ENCODE results near the gene CTR9. TPM values are rescaled to one million over a fixed set of nuclear protein-coding genes. Genes with fewer than 3 reads are reported as not detected.

The CTR9 gene
- total and polyA plus RNA-seq, 9 of the 15 experiments (the other 6 are each of a cell fraction or from before 2014, with no cell fraction given) = 25.4 to 79.3 (median 47.3) TPM

DNA sequence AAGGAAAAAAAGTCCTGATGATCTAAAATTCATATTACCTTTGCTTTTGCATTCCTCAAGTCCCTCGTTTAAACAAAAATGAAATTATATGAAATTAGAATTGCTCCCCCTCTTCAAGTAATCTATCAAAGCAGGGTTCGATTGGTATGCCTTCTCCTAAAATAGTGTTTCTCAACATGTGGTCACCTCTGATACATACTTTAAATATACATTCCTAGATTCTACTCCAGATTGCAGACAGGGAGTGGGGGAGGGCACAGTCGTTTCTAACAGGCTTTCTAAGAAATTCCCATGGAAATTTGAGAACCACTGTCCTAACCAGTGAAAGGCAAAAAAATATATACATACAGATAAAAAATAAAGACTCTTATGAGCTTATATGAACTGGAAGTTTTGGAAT, 34.9 kb upstream of the CTR9 start (continued):
- no peak for TF ChIP-seq ZBTB11 (CRISPR knock-in tag; IDR thresholded peaks at IDR 0.05)
- no peak for TF ChIP-seq SP1 (CRISPR knock-in tag; IDR thresholded peaks at IDR 0.05)
- no peak for TF ChIP-seq BRCA1 (IDR thresholded peaks at IDR 0.05)
- TF ChIP-seq BRCA1 (CRISPR knock-in tag; IDR thresholded peaks at IDR 0.05) = no peak
- TF ChIP-seq NCOA2 (IDR thresholded peaks at IDR 0.05; ENCODE audit: partially characterized antibody in 2 of 2) = no peak
- no peak for TF ChIP-seq POLR2H (tag; IDR thresholded peaks at IDR 0.05; ENCODE audit: low read depth)
- TF ChIP-seq, protein P1, sequence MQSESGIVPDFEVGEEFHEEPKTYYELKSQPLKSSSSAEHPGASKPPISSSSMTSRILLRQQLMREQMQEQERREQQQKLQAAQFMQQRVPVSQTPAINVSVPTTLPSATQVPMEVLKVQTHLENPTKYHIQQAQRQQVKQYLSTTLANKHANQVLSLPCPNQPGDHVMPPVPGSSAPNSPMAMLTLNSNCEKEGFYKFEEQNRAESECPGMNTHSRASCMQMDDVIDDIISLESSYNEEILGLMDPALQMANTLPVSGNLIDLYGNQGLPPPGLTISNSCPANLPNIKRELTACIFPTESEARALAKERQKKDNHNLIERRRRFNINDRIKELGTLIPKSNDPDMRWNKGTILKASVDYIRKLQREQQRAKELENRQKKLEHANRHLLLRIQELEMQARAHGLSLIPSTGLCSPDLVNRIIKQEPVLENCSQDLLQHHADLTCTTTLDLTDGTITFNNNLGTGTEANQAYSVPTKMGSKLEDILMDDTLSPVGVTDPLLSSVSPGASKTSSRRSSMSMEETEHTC (IDR thresholded peaks at IDR 0.05) = no peak
- TF ChIP-seq, protein P2, sequence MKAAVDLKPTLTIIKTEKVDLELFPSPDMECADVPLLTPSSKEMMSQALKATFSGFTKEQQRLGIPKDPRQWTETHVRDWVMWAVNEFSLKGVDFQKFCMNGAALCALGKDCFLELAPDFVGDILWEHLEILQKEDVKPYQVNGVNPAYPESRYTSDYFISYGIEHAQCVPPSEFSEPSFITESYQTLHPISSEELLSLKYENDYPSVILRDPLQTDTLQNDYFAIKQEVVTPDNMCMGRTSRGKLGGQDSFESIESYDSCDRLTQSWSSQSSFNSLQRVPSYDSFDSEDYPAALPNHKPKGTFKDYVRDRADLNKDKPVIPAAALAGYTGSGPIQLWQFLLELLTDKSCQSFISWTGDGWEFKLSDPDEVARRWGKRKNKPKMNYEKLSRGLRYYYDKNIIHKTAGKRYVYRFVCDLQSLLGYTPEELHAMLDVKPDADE (conservative IDR thresholded peaks at IDR 0.05; ENCODE audit: control insufficient read depth, low read depth, low read length) = no peak
- TF ChIP-seq PHF21A (IDR thresholded peaks at IDR 0.05; ENCODE audit: borderline replicate concordance, low read depth) = no peak
- TF ChIP-seq HLTF (IDR thresholded peaks at IDR 0.05) = no peak
- TF ChIP-seq CBFB (CRISPR knock-in tag; IDR thresholded peaks at IDR 0.05) = no peak
- TF ChIP-seq GATA2 (CRISPR knock-in tag; IDR thresholded peaks at IDR 0.05) = peak; percentile 58
- TF ChIP-seq MECOM (CRISPR knock-in tag; IDR thresholded peaks at IDR 0.05) = no peak
- no peak for TF ChIP-seq TAF7 (tag; IDR thresholded peaks at IDR 0.05)
- no peak for TF ChIP-seq KLF10 (CRISPR knock-in tag; IDR thresholded peaks at IDR 0.05)
- peak; percentile 40 for TF ChIP-seq HDAC3 (IDR thresholded peaks at IDR 0.05; ENCODE audit: borderline replicate concordance, partially characterized antibody)
- no peak for TF ChIP-seq NFRKB (IDR thresholded peaks at IDR 0.05; ENCODE audit: low read depth)
- no peak for TF ChIP-seq ATF1 (CRISPR knock-in tag; IDR thresholded peaks at IDR 0.05)
- TF ChIP-seq ATF1 (tag; IDR thresholded peaks at IDR 0.05) = no peak
- TF ChIP-seq STAG1 (CRISPR knock-in tag; IDR thresholded peaks at IDR 0.05; ENCODE audit: borderline replicate concordance) = no peak
- peak in 1 of 2 experiments; percentile 69; a peak in 1 of 4 replicates for TF ChIP-seq TEAD1 (CRISPR knock-in tag; IDR thresholded peaks at IDR 0.05)
- peak; percentile 17; the same call in 1 of the 2 replicates for TF ChIP-seq JUN (IDR thresholded peaks at IDR 0.05; ENCODE audit: borderline replicate concordance, low read depth, low read length)
- TF ChIP-seq JUN (CRISPR knock-in tag; IDR thresholded peaks at IDR 0.05; ENCODE audit: borderline replicate concordance) = no peak
- TF ChIP-seq ELF2 (CRISPR knock-in tag; IDR thresholded peaks at IDR 0.05) = no peak
- no peak for TF ChIP-seq SMARCB1 (IDR thresholded peaks at IDR 0.05; ENCODE audit: insufficient read length, low read depth)
- 0 out of 2 replicates have a peak, but pooled peaks have one; percentile 42 for TF ChIP-seq HDAC2 (IDR thresholded peaks at IDR 0.05)
- no peak for TF ChIP-seq CTBP1 (IDR thresholded peaks at IDR 0.05; ENCODE audit: borderline replicate concordance)
